GM12878 (cell line): Measurements from ENCODE around the gene KCNA2. TPM values are rescaled to one million over a fixed set of nuclear protein-coding genes. Genes with fewer than 3 reads are reported as not detected.

Source experiments
- ATAC-seq: fragments of 200-7000 bp; cut with Tn5 transposase; 3 replicates; pipeline ENCODE4 v1.9.1; 2020; ENCODE audit warnings: mild to moderate bottlenecking, moderate library complexity
- BruUV-seq: library from RNA; stranded (reverse); fragments of 400-500 nt; replicated peaks from 2 replicates; lab custom pipeline; 2021; lab: Mats Ljungman, UMichigan
- CTCF ChIA-PET: fragments of 300-600 bp; sonication (Branson Sonifier 250); formaldehyde crosslinking; extraction: SDS; loops from one replicate; lab custom pipeline; 2021; ENCODE audit warnings: inconsistent platforms; lab: Yijun Ruan, JAX
- POLR2A ChIA-PET: fragments of 350-600 bp; formaldehyde crosslinking; extraction: SDS; loops from one replicate; lab custom pipeline; 2021; ENCODE audit warnings: inconsistent platforms; lab: Charles Lee
- RAD21 ChIA-PET: fragments of 300-600 bp; sonication (Branson Sonifier 250); formaldehyde crosslinking; loops from one replicate; lab custom pipeline; 2023; ENCODE audit warnings: antibody characterized with exemption; ENCODE audit not compliant: unreplicated experiment; lab: Charles Lee
- SMC1A ChIA-PET: fragments of 300-600 bp; sonication (Branson Sonifier 250); formaldehyde crosslinking; loops from one replicate; lab custom pipeline; 2023; ENCODE audit not compliant: unreplicated experiment, uncharacterized antibody; lab: Charles Lee
- DNase-seq: peaks from one replicate; pipeline ENCODE4 v3.0.0-alpha.2; 2011; ENCODE audit warnings: low read depth, low spot score
- FAIRE-seq: peaks from 3 replicates; lab custom pipeline; 2011; peaks lifted over from hg19 to GRCh38; lab: Jason Lieb, UNC
- H2AFZ ChIP-seq: 2 replicates; pipeline ENCODE4 v1.6.0; 2011; ENCODE audit warnings: low read depth, low read length, control low read depth; ENCODE audit not compliant: control insufficient read depth
- H3K27ac ChIP-seq: 2 replicates; pipeline ENCODE4 v1.5.1; 2011; ENCODE audit warnings: control low read depth; ENCODE audit not compliant: control insufficient read depth, insufficient read depth
- H3K27me3 ChIP-seq, 2 experiments: replicated peaks in 1 of 2; 2 replicates each; pipeline versions ENCODE4 v1.6.0 to v1.6.1; 2011; ENCODE audit warnings: low read length in 1 of 2; ENCODE audit not compliant: control insufficient read depth in 2 of 2, insufficient read depth in 2 of 2
- H3K36me3 ChIP-seq, 2 experiments: 2 replicates each; pipeline ENCODE4 v1.5.1; 2011; ENCODE audit warnings: low read length in 1 of 2; ENCODE audit not compliant: control insufficient read depth in 2 of 2, insufficient read depth in 2 of 2
- H3K4me1 ChIP-seq: 2 replicates; pipeline ENCODE4 v1.6.1; 2011; ENCODE audit warnings: mild to moderate bottlenecking, low read length, moderate library complexity, mixed read lengths; ENCODE audit not compliant: control insufficient read depth, insufficient read depth
- H3K4me2 ChIP-seq: 2 replicates; pipeline ENCODE4 v1.6.0; 2011; ENCODE audit warnings: control low read depth; ENCODE audit not compliant: control insufficient read depth, insufficient read depth
- H3K4me3 ChIP-seq: fragments of 200-600 bp; sonication (generic); 2 replicates; pipeline ENCODE4 v1.5.1; 2016
- H3K79me2 ChIP-seq: 2 replicates; pipeline ENCODE4 v1.6.0; 2011; ENCODE audit warnings: low read length; ENCODE audit not compliant: control insufficient read depth, insufficient read depth
- H3K9ac ChIP-seq: 2 replicates; pipeline ENCODE4 v1.8.0; 2011; ENCODE audit warnings: low read length, control low read depth, mixed read lengths; ENCODE audit not compliant: control insufficient read depth, insufficient read depth
- H3K9me3 ChIP-seq: replicated peaks from 3 replicates; pipeline ENCODE4 v1.5.1; 2011; ENCODE audit warnings: mild to moderate bottlenecking, low read length; ENCODE audit not compliant: control insufficient read depth, insufficient read depth
- H4K20me1 ChIP-seq: 2 replicates; pipeline ENCODE4 v1.6.0; 2011; ENCODE audit not compliant: control insufficient read depth, insufficient read depth
- RB1 ChIP-seq: fragments of 450-650 bp; formaldehyde crosslinking; IDR thresholded peaks from 2 replicates; pipeline ENCODE4 v1.6.1; 2017; ENCODE audit warnings: mild to moderate bottlenecking, borderline replicate concordance
- TCF3 ChIP-seq: IDR thresholded peaks from 2 replicates; pipeline ENCODE4 v1.6.1; 2012; ENCODE audit warnings: low read depth, mild to moderate bottlenecking, low read length, borderline replicate concordance; ENCODE audit not compliant: insufficient read depth
- WGBS: methylation state at CpG from one replicate; pipeline ENCODE4 v1.1.6; 2016; ENCODE audit warnings: low lambda C conversion rate; ENCODE audit not compliant: insufficient replicate concordance, insufficient coverage; ENCODE audit errors: missing lambda C conversion rate; 5-methylcytosine and 5-hydroxymethylcytosine counted together
- in situ Hi-C: fragments of 300-500 bp; cut with MboI; formaldehyde crosslinking; loops from 9 replicates; pipeline ENCODE4 v1.14.3; 2018; ENCODE audit warnings: mixed read lengths
- intact Hi-C: fragments of 100-400 bp; cut with micrococcal nuclease; formaldehyde crosslinking; loops from one replicate; pipeline ENCODE4 v1.14.2; 2022; ENCODE audit not compliant: unreplicated experiment
- polyA plus RNA-seq, 11 experiments: library from polyadenylated mRNA; depleted of rRNA in 4 of 11; unstranded in 6 of 11; stranded (reverse) in 5 of 11; fragments of >200 nt; fragmentation: Nextera tagmentation in 4 of 11; fragmentation: Illumina TruSeq in 1 of 11; extraction: Ambion mirVana in 4 of 11; extraction: Trizol in 1 of 11; gene quantifications; 1 replicate in 1 of 11; 2 replicates in 10 of 11; pipeline versions ENCODE4 v1.2.1 to v1.2.3, GENCODE V29; 2011 to 2016; ENCODE audit warnings: inconsistent platforms in 2 of 11, missing spikeins in 2 of 11, low read depth in 1 of 11
- total RNA-seq, 4 experiments: library from RNA; depleted of rRNA in 3 of 4; stranded (reverse); fragments of >200 nt in 3 of 4; fragmentation: Illumina TruSeq in 1 of 4; extraction: Trizol in 1 of 4; gene quantifications; 2 replicates each; pipeline versions ENCODE4 v1.2.1 to v1.2.3, GENCODE V29; 2013 to 2021

The KCNA2 gene
- total and polyA plus RNA-seq, 10 of the 15 experiments (the other 5 are each of a cell fraction or from before 2014, with no cell fraction given): 0.02 to 0.56 (median 0.10) TPM; not detected in 2

GRCh38 chr1:110545492-110545891 is 60.7 kb downstream of the KCNA2 start (continued):
- TF ChIP-seq TCF3: no peak

- CTCF ChIA-PET: interaction anchor here (1.2 to 1.4 kb wide), 3 partner anchors 11 to 221 kb away, joined by 3 to 4 read pairs (median 4); no protein-coding TSS in a partner anchor
- no peak for DNase-seq
These were observed 61.4 kb downstream of the KCNA2 start for GRCh38 chr1:110544753-110545152.

More at GRCh38 chr1:110544753-110545152, 61.4 kb downstream of the KCNA2 start:
- Histone ChIP-seq H3K36me3 (no peaks in the 10 kb centered on the region), H3K9ac (no peak overlapping the region), H4K20me1 (no peaks in the 10 kb centered on the region), H2AFZ (no peak overlapping the region), H3K27me3 (peaks cover 0 to 3% of the 10 kb centered on the region in 2 experiments; a peak in 2 of 4 replicates), H3K4me3 (no peak overlapping the region), H3K4me2 (no peak overlapping the region), H3K9me3 (no peaks in the 10 kb centered on the region), H3K4me1 (no peaks in the 10 kb centered on the region), H3K27ac (no peak overlapping the region), H3K79me2 (no peaks in the 10 kb centered on the region)
- no peak for ATAC-seq
- FAIRE-seq: no peak
- ChIA-PET POLR2A (interaction anchor here (0.8 kb wide), 1 partner anchor 11 kb away, joined by 3 read pairs; no protein-coding TSS in a partner anchor), RAD21 (no interaction called here), SMC1A (interaction anchor here (0.6 to 1.1 kb wide), 2 partner anchors 34 to 1334 kb away, joined by 3 read pairs; no protein-coding TSS in a partner anchor)
- intact Hi-C loops (no loop called here), in situ Hi-C loops (no loop called here)
- no TSS peak for BruUV-seq
- 11% methylated on average over 3 of the region's 3 CpGs for whole genome bisulfite sequencing
- TF ChIP-seq RB1: no peak

Other genes with a start within 250 kb of the KCNA2 start
- 0.17 and 0.22 TPM in 2 replicates for gene SLC16A4, start 215.3 kb downstream of the KCNA2 start, total RNA-seq (2014; rRNA removed)
- gene SLC16A4, start 215.3 kb downstream of the KCNA2 start, total RNA-seq (2014; rRNA removed; fragmentation: Illumina TruSeq; extraction: Trizol): 0.09 and 0.13 TPM in 2 replicates
- not detected in 2 replicates for gene SLC16A4, start 215.3 kb downstream of the KCNA2 start, total RNA-seq (2021)
- 0.57 and 0.95 TPM in 2 replicates for gene SLC16A4, start 215.3 kb downstream of the KCNA2 start, polyA plus RNA-seq (2011; rRNA removed)
- 0.26 and 0.52 TPM in 2 replicates for gene SLC16A4, start 215.3 kb downstream of the KCNA2 start, polyA plus RNA-seq (2014; fragmentation: Illumina TruSeq; extraction: Trizol)
- gene SLC16A4, start 215.3 kb downstream of the KCNA2 start, polyA plus RNA-seq (2014; fragmentation: Nextera tagmentation; extraction: Ambion mirVana): under 1 TPM; 0.15 to 0.45 TPM
- gene SLC16A4, start 215.3 kb downstream of the KCNA2 start, polyA plus RNA-seq (2014; rRNA removed): 0.08 and 0.26 TPM in 2 replicates
- 1 to 10 TPM; 2.1 to 2.2 TPM for gene SLC16A4, start 215.3 kb downstream of the KCNA2 start, polyA plus RNA-seq (2016; fragmentation: Nextera tagmentation; extraction: Ambion mirVana)
- gene LAMTOR5, start 198.7 kb downstream of the KCNA2 start, total RNA-seq (2014; rRNA removed): 156 and 170 TPM in 2 replicates
- 64.1 and 65.9 TPM in 2 replicates for gene LAMTOR5, start 198.7 kb downstream of the KCNA2 start, total RNA-seq (2014; rRNA removed; fragmentation: Illumina TruSeq; extraction: Trizol)
- 123 and 132 TPM in 2 replicates for gene LAMTOR5, start 198.7 kb downstream of the KCNA2 start, total RNA-seq (2021)
- gene LAMTOR5, start 198.7 kb downstream of the KCNA2 start, polyA plus RNA-seq (2011; rRNA removed): 418 and 444 TPM in 2 replicates
- 157 and 164 TPM in 2 replicates for gene LAMTOR5, start 198.7 kb downstream of the KCNA2 start, polyA plus RNA-seq (2014; fragmentation: Illumina TruSeq; extraction: Trizol)
- gene LAMTOR5, start 198.7 kb downstream of the KCNA2 start, polyA plus RNA-seq (2014; fragmentation: Nextera tagmentation; extraction: Ambion mirVana): 100 to 1,000 TPM; 474 to 613 TPM
- gene LAMTOR5, start 198.7 kb downstream of the KCNA2 start, polyA plus RNA-seq (2014; rRNA removed): 289 and 299 TPM in 2 replicates
- 100 to 1,000 TPM; 332 to 351 TPM for gene LAMTOR5, start 198.7 kb downstream of the KCNA2 start, polyA plus RNA-seq (2016; fragmentation: Nextera tagmentation; extraction: Ambion mirVana)
- gene PROK1, start 155.2 kb downstream of the KCNA2 start, total RNA-seq (2014; rRNA removed): not detected in 2 replicates
- not detected in 2 replicates for gene PROK1, start 155.2 kb downstream of the KCNA2 start, total RNA-seq (2014; rRNA removed; fragmentation: Illumina TruSeq; extraction: Trizol)
- gene PROK1, start 155.2 kb downstream of the KCNA2 start, total RNA-seq (2021): not detected in 2 replicates
- gene PROK1, start 155.2 kb downstream of the KCNA2 start, polyA plus RNA-seq (2011; rRNA removed): not detected in 2 replicates
- gene PROK1, start 155.2 kb downstream of the KCNA2 start, polyA plus RNA-seq (2014; fragmentation: Illumina TruSeq; extraction: Trizol): not detected in 2 replicates
- gene PROK1, start 155.2 kb downstream of the KCNA2 start, polyA plus RNA-seq (2014; fragmentation: Nextera tagmentation; extraction: Ambion mirVana): not detected
- gene PROK1, start 155.2 kb downstream of the KCNA2 start, polyA plus RNA-seq (2014; rRNA removed): not detected in 2 replicates
- gene PROK1, start 155.2 kb downstream of the KCNA2 start, polyA plus RNA-seq (2016; fragmentation: Nextera tagmentation; extraction: Ambion mirVana): not detected
- gene KCNA10, start 87.2 kb downstream of the KCNA2 start, total RNA-seq (2014; rRNA removed): not detected in 2 replicates
- gene KCNA10, start 87.2 kb downstream of the KCNA2 start, total RNA-seq (2014; rRNA removed; fragmentation: Illumina TruSeq; extraction: Trizol): not detected in 2 replicates
- gene KCNA10, start 87.2 kb downstream of the KCNA2 start, total RNA-seq (2021): not detected in 2 replicates
- not detected in 2 replicates for gene KCNA10, start 87.2 kb downstream of the KCNA2 start, polyA plus RNA-seq (2011; rRNA removed)
- not detected in 2 replicates for gene KCNA10, start 87.2 kb downstream of the KCNA2 start, polyA plus RNA-seq (2014; fragmentation: Illumina TruSeq; extraction: Trizol)
- not detected for gene KCNA10, start 87.2 kb downstream of the KCNA2 start, polyA plus RNA-seq (2014; fragmentation: Nextera tagmentation; extraction: Ambion mirVana)
- gene KCNA10, start 87.2 kb downstream of the KCNA2 start, polyA plus RNA-seq (2014; rRNA removed): not detected in 2 replicates
- gene KCNA10, start 87.2 kb downstream of the KCNA2 start, polyA plus RNA-seq (2016; fragmentation: Nextera tagmentation; extraction: Ambion mirVana): not detected
- gene KCNA3, start 68.6 kb upstream of the KCNA2 start, total RNA-seq (2014; rRNA removed): 2.3 and 2.5 TPM in 2 replicates
- 1.7 TPM in 2 replicates for gene KCNA3, start 68.6 kb upstream of the KCNA2 start, total RNA-seq (2014; rRNA removed; fragmentation: Illumina TruSeq; extraction: Trizol)
- gene KCNA3, start 68.6 kb upstream of the KCNA2 start, total RNA-seq (2021): 3.1 and 3.3 TPM in 2 replicates
- gene KCNA3, start 68.6 kb upstream of the KCNA2 start, polyA plus RNA-seq (2011; rRNA removed): 0.30 and 0.53 TPM in 2 replicates
- 1.4 and 1.7 TPM in 2 replicates for gene KCNA3, start 68.6 kb upstream of the KCNA2 start, polyA plus RNA-seq (2014; fragmentation: Illumina TruSeq; extraction: Trizol)
- under 1 TPM; 0.10 to 0.26 TPM for gene KCNA3, start 68.6 kb upstream of the KCNA2 start, polyA plus RNA-seq (2014; fragmentation: Nextera tagmentation; extraction: Ambion mirVana)
- gene KCNA3, start 68.6 kb upstream of the KCNA2 start, polyA plus RNA-seq (2014; rRNA removed): 1.6 and 1.9 TPM in 2 replicates
- 1 to 10 TPM; 1.6 to 1.7 TPM for gene KCNA3, start 68.6 kb upstream of the KCNA2 start, polyA plus RNA-seq (2016; fragmentation: Nextera tagmentation; extraction: Ambion mirVana)